HCT116 (cell line): ENCODE results near the gene CMC2. TPM values are rescaled to one million over a fixed set of nuclear protein-coding genes. Genes with fewer than 3 reads are reported as not detected.

Experiments used
- ATAC-seq: fragments of 200-7000 bp; cut with Tn5 transposase; 2 replicates; pipeline ENCODE4 v1.9.1; 2020; ENCODE audit warnings: mild to moderate bottlenecking, moderate library complexity
- BruUV-seq: library from RNA; stranded (reverse); fragments of 400-500 nt; replicated peaks from 2 replicates; lab custom pipeline; 2021; lab: Mats Ljungman, UMichigan
- CTCF ChIA-PET: fragments of 300-600 bp; sonication (Branson Sonifier 250); formaldehyde crosslinking; loops from one replicate; lab custom pipeline; 2021; ENCODE audit warnings: antibody characterized with exemption; lab: Charles Lee
- POLR2A ChIA-PET: fragments of 300-600, 350-600 bp; sonication (Branson Sonifier 250); formaldehyde crosslinking; loops from one replicate; lab custom pipeline; 2021; ENCODE audit warnings: antibody characterized with exemption; lab: Charles Lee
- RAD21 ChIA-PET, 2 experiments: fragments of 300-600 bp; sonication (Branson Sonifier 250); formaldehyde crosslinking; loops; one replicate each; lab custom pipeline; 2023; ENCODE audit warnings: low total read pairs in 2 of 2; ENCODE audit not compliant: uncharacterized antibody in 2 of 2, unreplicated experiment in 2 of 2, low non-redundant PET in 1 of 2; lab: Charles Lee
- DNase-seq: peaks from one replicate; pipeline ENCODE4 v3.0.0-alpha.2; 2010; ENCODE audit warnings: low read depth, low spot score
- H2AFZ ChIP-seq: fragments of 200-600 bp; shearing (Covaris generic), sonication (generic); 2 replicates; pipeline ENCODE4 v1.6.1; 2017; ENCODE audit warnings: low read depth, mixed run types, mixed read lengths, antibody characterized with exemption, low read length; ENCODE audit not compliant: poor library complexity, severe bottlenecking
- H3K27ac ChIP-seq: 2 replicates; pipeline ENCODE4 v1.5.1; 2012; ENCODE audit warnings: low read depth, low read length
- H3K27me3 ChIP-seq: fragments of 200-600 bp; sonication (generic); 2 replicates; pipeline ENCODE4 v1.6.1; 2016; ENCODE audit warnings: mixed run types, low read length, mixed read lengths; ENCODE audit not compliant: insufficient read depth
- H3K36me3 ChIP-seq, 2 experiments: fragments of 200-500 bp in 1 of 2; fragments of 200-600 bp in 1 of 2; sonication (Bioruptor generic) in 1 of 2; sonication (generic) in 1 of 2; 2 replicates each; pipeline versions ENCODE4 v1.5.1 to v1.6.1; 2014 to 2016; ENCODE audit warnings: low read length in 2 of 2, inconsistent platforms in 1 of 2, mixed read lengths in 1 of 2, mixed run types in 1 of 2; ENCODE audit not compliant: insufficient read depth in 2 of 2, control insufficient read depth in 1 of 2
- H3K4me1 ChIP-seq, 2 experiments: fragments of 200-600 bp in 1 of 2; sonication (generic) in 1 of 2; 2 replicates each; pipeline versions ENCODE4 v1.5.1 to v1.6.1; 2012 to 2017; ENCODE audit warnings: low read length in 2 of 2, inconsistent platforms in 1 of 2, mild to moderate bottlenecking in 1 of 2, mixed read lengths in 1 of 2, mixed run types in 1 of 2, moderate library complexity in 1 of 2; ENCODE audit not compliant: insufficient read depth in 2 of 2, control insufficient read depth in 1 of 2
- H3K4me2 ChIP-seq: fragments of 200-600 bp; sonication (generic); 2 replicates; pipeline ENCODE4 v1.6.1; 2017; ENCODE audit warnings: mixed run types, low read length, mixed read lengths
- H3K4me3 ChIP-seq, 2 experiments: fragments of 200-600 bp in 1 of 2; sonication (generic) in 1 of 2; replicated peaks in 1 of 2; 2 replicates each; pipeline ENCODE4 v1.5.1; 2011 to 2016; ENCODE audit warnings: low read length in 2 of 2, control low read depth in 1 of 2, low read depth in 1 of 2, mild to moderate bottlenecking in 1 of 2, mixed read lengths in 1 of 2, mixed run types in 1 of 2
- H3K79me2 ChIP-seq: fragments of 200-600 bp; sonication (generic); 2 replicates; pipeline ENCODE4 v1.6.1; 2017; ENCODE audit warnings: mild to moderate bottlenecking, mixed run types, low read length, moderate library complexity, mixed read lengths; ENCODE audit not compliant: insufficient read depth
- H3K9ac ChIP-seq: fragments of 200-600 bp; sonication (generic); 2 replicates; pipeline ENCODE4 v1.6.1; 2016; ENCODE audit warnings: low read length, mixed read lengths
- H3K9me2 ChIP-seq: fragments of 200-600 bp; sonication (generic), shearing (Covaris generic); 2 replicates; pipeline ENCODE4 v1.6.1; 2017; ENCODE audit warnings: mixed run types, mild to moderate bottlenecking, moderate library complexity; ENCODE audit not compliant: insufficient read depth
- H3K9me3 ChIP-seq, 2 experiments: fragments of 200-500 bp in 1 of 2; fragments of 200-600 bp in 1 of 2; sonication (Bioruptor generic) in 1 of 2; sonication (generic) in 1 of 2; 2 replicates each; pipeline ENCODE4 v1.6.1; 2014 to 2017; ENCODE audit warnings: low read length in 2 of 2, mixed read lengths in 2 of 2, inconsistent platforms in 1 of 2, low read depth in 1 of 2, mild to moderate bottlenecking in 1 of 2, mixed run types in 1 of 2, moderate library complexity in 1 of 2; ENCODE audit not compliant: control insufficient read depth in 1 of 2, insufficient read depth in 1 of 2
- H4K20me1 ChIP-seq: fragments of 200-600 bp; sonication (generic), shearing (Covaris generic); 2 replicates; pipeline ENCODE4 v1.6.1; 2017; ENCODE audit warnings: mixed run types, mild to moderate bottlenecking, moderate library complexity; ENCODE audit not compliant: insufficient read depth
- CBX3 ChIP-seq: IDR thresholded peaks from 2 replicates; pipeline ENCODE4 v1.6.1; 2012; ENCODE audit warnings: low read depth
- CEBPB ChIP-seq: IDR thresholded peaks from 2 replicates; pipeline ENCODE4 v1.6.1; 2012; ENCODE audit warnings: low read depth
- EGR1 ChIP-seq: IDR thresholded peaks from 2 replicates; pipeline ENCODE4 v1.6.1; 2012; ENCODE audit warnings: low read depth
- ELF1 ChIP-seq: IDR thresholded peaks from 2 replicates; pipeline ENCODE4 v1.6.1; 2012; ENCODE audit warnings: low read depth, borderline replicate concordance
- EZH2 ChIP-seq: fragments of 200-600 bp; sonication (generic); IDR thresholded peaks from 2 replicates; pipeline ENCODE4 v1.6.1; 2017; ENCODE audit warnings: antibody characterized with exemption, mixed run types
- FOSL1 ChIP-seq: IDR thresholded peaks from 2 replicates; pipeline ENCODE4 v1.6.1; 2012; ENCODE audit warnings: low read depth
- RAD21 ChIP-seq: IDR thresholded peaks from 2 replicates; pipeline ENCODE4 v1.6.1; 2012; ENCODE audit warnings: low read depth, mild to moderate bottlenecking
- SRF ChIP-seq: IDR thresholded peaks from 2 replicates; pipeline ENCODE4 v1.6.1; 2012; ENCODE audit warnings: low read depth
- TCF7L2 ChIP-seq: IDR thresholded peaks from 2 replicates; pipeline ENCODE4 v1.7.0; 2011; ENCODE audit warnings: borderline replicate concordance, inconsistent platforms; ENCODE audit not compliant: insufficient read depth, insufficient read length; ENCODE audit errors: extremely low read depth
- YY1 ChIP-seq: IDR thresholded peaks from 2 replicates; pipeline ENCODE4 v1.6.1; 2011; ENCODE audit warnings: low read length, low read depth, moderate library complexity, mild to moderate bottlenecking; ENCODE audit not compliant: insufficient replicate concordance; ENCODE audit errors: extremely low read depth
- ZFX ChIP-seq: fragments of 450-650 bp; IDR thresholded peaks from 2 replicates; pipeline ENCODE4 v1.6.1; 2017
- intact Hi-C: fragments of 100-400 bp; cut with micrococcal nuclease; formaldehyde crosslinking; loops from 2 replicates; pipeline ENCODE4 v1.10.0; 2022
- total RNA-seq: library from RNA; stranded (reverse); gene quantifications from one replicate; pipeline ENCODE4 v1.2.1, GENCODE V29; 2021; ENCODE audit not compliant: unreplicated experiment
- TF ChIP-seq, protein P1 (sequence below): IDR thresholded peaks from 2 replicates; pipeline ENCODE4 v1.6.1; 2011; ENCODE audit warnings: mild to moderate bottlenecking, low read length, moderate library complexity; ENCODE audit not compliant: insufficient replicate concordance; ENCODE audit errors: extremely low read depth
- TF ChIP-seq, protein P2 (sequence below), 3 experiments: fragments of 200-600 bp in 1 of 3; sonication (generic) in 1 of 3; IDR thresholded peaks in 2 of 3; conservative IDR thresholded peaks in 1 of 3; 2 replicates each; pipeline ENCODE4 v1.5.1; 2012 to 2017; ENCODE audit warnings: low read depth in 2 of 3, low read length in 2 of 3, antibody characterized with exemption in 1 of 3, borderline replicate concordance in 1 of 3, control low read depth in 1 of 3, mild to moderate bottlenecking in 1 of 3, mixed read lengths in 1 of 3, mixed run types in 1 of 3, moderate library complexity in 1 of 3; ENCODE audit not compliant: insufficient read depth in 1 of 3
- TF ChIP-seq, protein P3 (sequence below): IDR thresholded peaks from 2 replicates; pipeline ENCODE4 v1.6.1; 2012
- TF ChIP-seq, protein P4 (sequence below): IDR thresholded peaks from 2 replicates; pipeline ENCODE4 v1.6.1; 2012

Gene CMC2
- total RNA-seq, 1 experiment from 2014 or later = 119 TPM

DNA sequence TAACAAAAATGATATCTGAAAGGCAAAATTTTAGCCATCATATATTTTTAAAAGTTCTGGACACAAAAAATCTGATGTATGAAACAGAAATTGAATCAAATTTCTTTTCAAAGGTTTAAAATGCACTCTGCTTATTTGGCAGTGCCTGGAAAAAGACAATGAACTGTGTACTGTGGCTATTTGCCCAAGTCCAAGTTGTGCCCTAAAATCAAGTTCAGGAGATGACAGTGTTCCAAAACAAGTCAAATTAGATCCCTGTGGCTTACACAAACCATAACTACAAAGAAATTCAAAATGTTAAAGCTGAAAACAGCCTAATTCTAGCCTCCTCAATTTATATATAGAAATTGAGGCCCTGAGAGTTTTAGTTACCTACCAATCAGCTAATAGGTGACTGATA lies 25.6 kb downstream of the CMC2 start (continued):
- TF ChIP-seq, protein P1, sequence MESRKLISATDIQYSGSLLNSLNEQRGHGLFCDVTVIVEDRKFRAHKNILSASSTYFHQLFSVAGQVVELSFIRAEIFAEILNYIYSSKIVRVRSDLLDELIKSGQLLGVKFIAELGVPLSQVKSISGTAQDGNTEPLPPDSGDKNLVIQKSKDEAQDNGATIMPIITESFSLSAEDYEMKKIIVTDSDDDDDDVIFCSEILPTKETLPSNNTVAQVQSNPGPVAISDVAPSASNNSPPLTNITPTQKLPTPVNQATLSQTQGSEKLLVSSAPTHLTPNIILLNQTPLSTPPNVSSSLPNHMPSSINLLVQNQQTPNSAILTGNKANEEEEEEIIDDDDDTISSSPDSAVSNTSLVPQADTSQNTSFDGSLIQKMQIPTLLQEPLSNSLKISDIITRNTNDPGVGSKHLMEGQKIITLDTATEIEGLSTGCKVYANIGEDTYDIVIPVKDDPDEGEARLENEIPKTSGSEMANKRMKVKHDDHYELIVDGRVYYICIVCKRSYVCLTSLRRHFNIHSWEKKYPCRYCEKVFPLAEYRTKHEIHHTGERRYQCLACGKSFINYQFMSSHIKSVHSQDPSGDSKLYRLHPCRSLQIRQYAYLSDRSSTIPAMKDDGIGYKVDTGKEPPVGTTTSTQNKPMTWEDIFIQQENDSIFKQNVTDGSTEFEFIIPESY = no peak
- TF ChIP-seq FOSL1 (no peak), RAD21 (no peak)
- TF ChIP-seq, protein P2, sequence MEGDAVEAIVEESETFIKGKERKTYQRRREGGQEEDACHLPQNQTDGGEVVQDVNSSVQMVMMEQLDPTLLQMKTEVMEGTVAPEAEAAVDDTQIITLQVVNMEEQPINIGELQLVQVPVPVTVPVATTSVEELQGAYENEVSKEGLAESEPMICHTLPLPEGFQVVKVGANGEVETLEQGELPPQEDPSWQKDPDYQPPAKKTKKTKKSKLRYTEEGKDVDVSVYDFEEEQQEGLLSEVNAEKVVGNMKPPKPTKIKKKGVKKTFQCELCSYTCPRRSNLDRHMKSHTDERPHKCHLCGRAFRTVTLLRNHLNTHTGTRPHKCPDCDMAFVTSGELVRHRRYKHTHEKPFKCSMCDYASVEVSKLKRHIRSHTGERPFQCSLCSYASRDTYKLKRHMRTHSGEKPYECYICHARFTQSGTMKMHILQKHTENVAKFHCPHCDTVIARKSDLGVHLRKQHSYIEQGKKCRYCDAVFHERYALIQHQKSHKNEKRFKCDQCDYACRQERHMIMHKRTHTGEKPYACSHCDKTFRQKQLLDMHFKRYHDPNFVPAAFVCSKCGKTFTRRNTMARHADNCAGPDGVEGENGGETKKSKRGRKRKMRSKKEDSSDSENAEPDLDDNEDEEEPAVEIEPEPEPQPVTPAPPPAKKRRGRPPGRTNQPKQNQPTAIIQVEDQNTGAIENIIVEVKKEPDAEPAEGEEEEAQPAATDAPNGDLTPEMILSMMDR (IDR thresholded peaks at IDR 0.05 in 2 of 3, conservative IDR thresholded peaks at IDR 0.05 in 1 of 3; ENCODE audit: borderline replicate concordance in 1 of 3, insufficient read depth in 1 of 3, low read depth in 2 of 3, low read length in 2 of 3) = no peak

DNA sequence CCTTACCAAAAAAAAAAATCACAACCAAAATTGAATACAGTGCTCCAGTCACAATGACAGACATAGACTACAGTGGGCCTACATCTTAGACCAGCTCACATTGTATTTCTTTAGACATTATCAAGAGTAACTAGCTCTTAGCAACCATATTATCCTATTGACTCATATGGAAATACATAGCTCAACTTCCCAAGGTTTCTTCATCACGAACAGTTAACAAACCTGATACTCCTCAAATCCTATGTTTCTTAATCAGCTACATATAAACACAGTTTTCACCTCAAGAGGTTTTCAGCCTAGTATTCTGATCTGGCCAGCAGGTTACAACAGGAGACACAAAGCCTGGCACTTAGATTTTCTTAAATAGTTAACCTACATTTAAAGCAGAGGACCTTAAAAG lies 29.7 kb downstream of the CMC2 start:
- Histone ChIP-seq H3K9ac (no peak overlapping the region), H3K27ac (no peak overlapping the region), H3K36me3 (peaks cover 6 to 10% of the 10 kb centered on the region in 2 experiments; a peak in 3 of 4 replicates), H3K4me2 (no peak overlapping the region), H3K4me1 (peaks cover 10 to 22% of the 10 kb centered on the region in 2 experiments), H2AFZ (no peak overlapping the region), H3K27me3 (no peaks in the 10 kb centered on the region), H4K20me1 (peaks cover 6% of the 10 kb centered on the region), H3K4me3 (no peak overlapping the region), H3K9me3 (no peaks in the 10 kb centered on the region), H3K9me2 (no peaks in the 10 kb centered on the region), H3K79me2 (peaks cover 23% of the 10 kb centered on the region)
- CTCF ChIA-PET = interaction anchor here (1.0 to 1.5 kb wide), 2 partner anchors 29 to 52 kb away, joined by 3 to 4 read pairs; no protein-coding TSS in a partner anchor
- ATAC-seq (no peak), DNase-seq (no peak)
- RAD21 ChIA-PET = no interaction called here
- intact Hi-C loops = no loop called here
- POLR2A ChIA-PET = no interaction called here
- BruUV-seq = no TSS peak
- TF ChIP-seq EGR1 (no peak), EZH2 (no peak), ZFX (no peak), FOSL1 (no peak), SRF (no peak), TCF7L2 (no peak), RAD21 (no peak), ELF1 (no peak), CEBPB (no peak), YY1 (no peak), CBX3 (no peak)
- TF ChIP-seq, protein P3, sequence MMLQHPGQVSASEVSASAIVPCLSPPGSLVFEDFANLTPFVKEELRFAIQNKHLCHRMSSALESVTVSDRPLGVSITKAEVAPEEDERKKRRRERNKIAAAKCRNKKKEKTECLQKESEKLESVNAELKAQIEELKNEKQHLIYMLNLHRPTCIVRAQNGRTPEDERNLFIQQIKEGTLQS = no peak
- TF ChIP-seq, protein P4, sequence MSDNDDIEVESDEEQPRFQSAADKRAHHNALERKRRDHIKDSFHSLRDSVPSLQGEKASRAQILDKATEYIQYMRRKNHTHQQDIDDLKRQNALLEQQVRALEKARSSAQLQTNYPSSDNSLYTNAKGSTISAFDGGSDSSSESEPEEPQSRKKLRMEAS = no peak
- TF ChIP-seq, protein P1 = no peak
- TF ChIP-seq, protein P2 (IDR thresholded peaks at IDR 0.05 in 2 of 3, conservative IDR thresholded peaks at IDR 0.05 in 1 of 3; ENCODE audit: borderline replicate concordance in 1 of 3, insufficient read depth in 1 of 3, low read depth in 2 of 3, low read length in 2 of 3) = no peak
